Measurements from ENCODE around the gene MARCHF10.

GRCh38 chr17:62775876-62776275, 32.2 kb downstream of the MARCHF10 start:
- TF ChIP-seq CTCF (conservative IDR thresholded peaks at IDR 0.05) (no peak), EZH2 (IDR thresholded peaks at IDR 0.05; ENCODE audit: low read depth) (no peak)
